BLaER1 (cell line): ENCODE results near the gene ZRANB1.
"Not testable (repeated sequence)": the region's sequence is repeated elsewhere in the genome, so short reads cannot be mapped to it uniquely, and the experiment has no call there.

ENCODE experiments used
- H3K27ac ChIP-seq: shearing (Covaris generic); formaldehyde crosslinking; 2 replicates; pipeline ENCODE4 v1.8.1; 2022
- H3K27me3 ChIP-seq: shearing (Covaris generic); formaldehyde crosslinking; 2 replicates; pipeline ENCODE4 v1.8.1; 2022
- H3K36me3 ChIP-seq: shearing (Covaris generic); formaldehyde crosslinking; 2 replicates; pipeline ENCODE4 v1.8.1; 2022
- H3K4me1 ChIP-seq: shearing (Covaris generic); formaldehyde crosslinking; 2 replicates; pipeline ENCODE4 v1.8.1; 2022
- H3K4me2 ChIP-seq: shearing (Covaris generic); formaldehyde crosslinking; 2 replicates; pipeline ENCODE4 v1.8.1; 2022
- H3K4me3 ChIP-seq: shearing (Covaris generic); formaldehyde crosslinking; 2 replicates; pipeline ENCODE4 v1.8.1; 2022
- H3K9ac ChIP-seq: shearing (Covaris generic); formaldehyde crosslinking; 2 replicates; pipeline ENCODE4 v1.8.1; 2022
- H3K9me3 ChIP-seq: shearing (Covaris generic); formaldehyde crosslinking; 2 replicates; pipeline ENCODE4 v1.8.1; 2022
- H4K20me1 ChIP-seq: shearing (Covaris generic); formaldehyde crosslinking; 2 replicates; pipeline ENCODE4 v1.8.1; 2022
- Cebpa-rat ChIP-seq: shearing (Covaris generic); IDR thresholded peaks from 2 replicates; pipeline ENCODE4 v1.8.1; 2022

The ZRANB1 gene

GRCh38 chr10:124911124-124912067, 30.5 kb upstream of the ZRANB1 start:
- no peaks in the 10 kb centered on the region for H3K36me3 ChIP-seq
- no peak for TF ChIP-seq Cebpa-rat
- H3K27me3 ChIP-seq: no peaks in the 10 kb centered on the region
- no peak overlapping the region for H3K9ac ChIP-seq
- H3K4me3 ChIP-seq: no peak overlapping the region
- no peaks in the 10 kb centered on the region for H3K9me3 ChIP-seq
- H4K20me1 ChIP-seq: no peaks in the 10 kb centered on the region
- H3K27ac ChIP-seq: no peak overlapping the region
- H3K4me2 ChIP-seq: no peak overlapping the region
- H3K4me1 ChIP-seq: peaks cover 21% of the 10 kb centered on the region

GRCh38 chr10:124912101-124912886, 29.6 kb upstream of the ZRANB1 start:
- Histone ChIP-seq H3K36me3 (no peaks in the 10 kb centered on the region), H4K20me1 (peaks cover 4% of the 10 kb centered on the region), H3K4me3 (no peak overlapping the region), H3K27me3 (no peaks in the 10 kb centered on the region), H3K4me1 (peaks cover 21% of the 10 kb centered on the region), H3K9ac (no peak overlapping the region), H3K4me2 (no peak overlapping the region), H3K27ac (no peak overlapping the region), H3K9me3 (no peaks in the 10 kb centered on the region)
- TF ChIP-seq Cebpa-rat: no peak

DNA sequence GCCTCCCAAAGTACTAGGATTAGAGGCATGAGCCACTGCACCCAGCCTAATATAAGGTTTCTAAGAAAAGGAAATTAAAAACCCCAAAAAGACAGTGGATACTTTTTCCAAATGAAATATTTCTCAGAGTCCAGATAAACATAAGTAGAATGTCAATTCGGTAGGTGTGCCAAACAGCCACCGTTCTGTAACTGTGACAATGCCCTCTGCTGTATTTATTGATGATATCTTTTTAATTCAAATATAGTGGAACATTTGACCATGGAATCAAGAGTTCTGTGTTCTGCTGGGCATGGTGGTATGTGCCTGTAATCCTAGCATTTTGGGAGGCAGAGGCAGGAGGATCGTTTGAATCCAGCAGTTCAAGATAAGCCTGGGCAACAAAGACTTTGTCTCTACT, 28.8 kb upstream of the ZRANB1 start:
- Histone ChIP-seq H3K4me1 (peaks cover 23% of the 10 kb centered on the region), H3K4me2 (no peak overlapping the region), H3K9ac (no peak overlapping the region), H3K36me3 (no peaks in the 10 kb centered on the region), H4K20me1 (peaks cover 13% of the 10 kb centered on the region), H3K27ac (no peak overlapping the region), H3K4me3 (no peak overlapping the region), H3K27me3 (no peaks in the 10 kb centered on the region), H3K9me3 (no peaks in the 10 kb centered on the region)
- no peak for TF ChIP-seq Cebpa-rat

GRCh38 chr10:124914398-124914797, 27.5 kb upstream of the ZRANB1 start:
- H3K9me3 ChIP-seq, H3K36me3 ChIP-seq, H3K27me3 ChIP-seq, H3K9ac ChIP-seq, H3K27ac ChIP-seq, H3K4me2 ChIP-seq, H3K4me3 ChIP-seq: not testable (repeated sequence)
- H4K20me1 ChIP-seq: peaks cover 25% of the 10 kb centered on the region
- peaks cover 34% of the 10 kb centered on the region for H3K4me1 ChIP-seq

- Histone ChIP-seq H3K4me2 (peak overlapping the region; percentile 85), H3K4me1 (peaks cover 29% of the 10 kb centered on the region), H3K9me3 (no peaks in the 10 kb centered on the region), H3K4me3 (peak overlapping the region; percentile 98), H3K27ac (peak overlapping the region; percentile 96), H4K20me1 (peaks cover 42% of the 10 kb centered on the region), H3K36me3 (no peaks in the 10 kb centered on the region), H3K27me3 (no peaks in the 10 kb centered on the region), H3K9ac (peak overlapping the region; percentile 97)
- no peak for TF ChIP-seq Cebpa-rat
Observed at GRCh38 chr10:124916098-124916584, 25.8 kb upstream of the ZRANB1 start.

DNA sequence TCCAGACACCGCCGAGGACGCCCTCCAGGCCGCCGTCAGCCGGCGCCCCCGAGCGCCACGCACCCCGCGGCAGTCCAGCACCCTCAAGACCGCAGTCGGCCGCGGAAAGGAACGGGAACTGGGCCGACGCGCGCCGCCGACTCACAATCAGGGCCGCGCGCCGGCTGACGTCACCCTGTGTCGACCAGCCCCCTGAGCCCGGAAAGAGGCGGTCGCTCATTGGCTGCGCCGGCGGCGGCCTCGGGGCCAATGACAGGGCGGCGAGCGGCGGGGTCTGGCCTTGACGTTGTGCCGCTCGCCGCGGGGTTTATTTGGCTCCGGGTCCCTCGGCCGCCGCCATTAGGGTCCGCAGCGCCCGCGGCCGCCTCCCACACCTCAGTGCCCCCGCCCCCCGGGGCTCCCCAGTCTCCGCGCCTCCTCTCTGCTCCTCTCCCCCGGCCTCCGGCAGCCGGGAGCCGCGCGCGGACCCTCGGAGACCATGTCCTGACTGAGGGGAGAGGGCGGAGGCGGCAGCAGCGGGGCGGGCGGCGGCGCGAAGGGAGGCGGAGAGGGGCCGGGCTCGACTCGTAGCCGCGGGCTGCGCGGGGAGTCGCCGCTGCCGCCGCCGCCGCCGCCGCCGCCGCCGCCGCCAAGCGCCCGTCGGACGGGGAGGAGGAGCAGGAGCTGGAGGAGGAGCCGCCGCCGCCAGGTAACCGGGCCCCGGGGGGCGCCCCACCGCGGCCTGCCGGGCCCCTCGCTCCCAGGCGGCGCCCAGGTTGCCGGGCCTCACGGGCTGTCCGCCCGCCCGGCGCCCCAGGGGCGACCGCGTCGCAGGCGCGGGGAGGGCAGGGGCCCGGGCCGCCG, 25.1 kb upstream of the ZRANB1 start:
- H3K9ac ChIP-seq: peak overlapping the region; percentile 97
- H3K4me2 ChIP-seq: peak overlapping the region; percentile 93
- H3K36me3 ChIP-seq: no peaks in the 10 kb centered on the region; the same call in 1 of the 2 replicates
- peak overlapping the region; percentile 98 for H3K4me3 ChIP-seq
- H3K4me1 ChIP-seq: peaks cover 23% of the 10 kb centered on the region
- TF ChIP-seq Cebpa-rat: no peak
- peaks cover 49% of the 10 kb centered on the region for H4K20me1 ChIP-seq
- no peaks in the 10 kb centered on the region for H3K9me3 ChIP-seq
- H3K27me3 ChIP-seq: no peaks in the 10 kb centered on the region
- peak overlapping the region; percentile 96 for H3K27ac ChIP-seq

DNA sequence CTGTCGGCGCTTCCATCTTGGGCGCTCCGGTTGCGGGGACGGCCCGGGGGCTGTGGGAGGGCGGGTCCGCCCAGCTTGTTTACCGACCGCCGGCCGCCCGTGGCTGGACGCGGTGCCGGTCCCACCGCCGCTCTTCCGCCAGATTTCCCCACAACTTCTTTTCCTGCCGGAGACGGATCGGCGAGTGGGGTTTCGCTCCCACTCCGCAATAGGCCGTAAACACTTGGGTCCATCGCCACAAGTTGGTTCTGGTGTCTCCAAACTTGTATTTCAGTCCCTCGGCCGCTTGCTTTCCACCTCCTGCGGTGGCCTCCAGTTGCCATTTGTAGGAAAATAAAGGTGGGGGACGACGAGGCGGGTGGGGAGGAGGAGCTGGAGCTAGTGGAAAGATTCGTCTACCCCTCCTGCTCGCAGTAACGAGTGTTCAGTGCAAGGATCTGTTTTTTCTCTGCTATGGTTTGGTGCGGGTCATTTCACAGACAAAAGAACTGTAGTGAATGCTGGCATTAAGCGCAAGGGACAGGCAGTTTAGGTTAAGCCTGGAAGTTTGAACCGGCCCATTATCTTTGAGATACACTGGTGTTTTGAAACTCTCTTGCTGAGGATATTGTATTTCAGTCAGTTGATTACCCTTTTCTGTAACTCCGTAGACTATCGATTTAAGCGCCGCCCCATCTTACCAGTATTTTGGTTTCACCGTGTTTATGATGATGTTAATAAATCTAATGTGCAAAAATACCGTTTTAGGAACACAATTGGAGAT, 24.3 kb upstream of the ZRANB1 start:
- Histone ChIP-seq H3K4me3 (peak overlapping the region; percentile 98), H3K9ac (peak overlapping the region; percentile 97), H4K20me1 (peaks cover 56% of the 10 kb centered on the region), H3K4me2 (peak overlapping the region; percentile 93), H3K9me3 (no peaks in the 10 kb centered on the region), H3K27me3 (no peaks in the 10 kb centered on the region), H3K36me3 (peaks cover 4% of the 10 kb centered on the region), H3K4me1 (peaks cover 21% of the 10 kb centered on the region), H3K27ac (peak overlapping the region; percentile 96)
- TF ChIP-seq Cebpa-rat: no peak

- peaks cover 63% of the 10 kb centered on the region for H4K20me1 ChIP-seq
- H3K36me3 ChIP-seq: peaks cover 11% of the 10 kb centered on the region
- peak overlapping the region; percentile 98 for H3K4me3 ChIP-seq
- peak overlapping the region; percentile 93 for H3K4me2 ChIP-seq
- no peaks in the 10 kb centered on the region for H3K9me3 ChIP-seq
- peak overlapping the region; percentile 96 for H3K27ac ChIP-seq
- no peaks in the 10 kb centered on the region for H3K27me3 ChIP-seq
- no peak for TF ChIP-seq Cebpa-rat
- H3K4me1 ChIP-seq: peaks cover 21% of the 10 kb centered on the region
- peak overlapping the region; percentile 97 for H3K9ac ChIP-seq
Observed at GRCh38 chr10:124918191-124918830, 23.6 kb upstream of the ZRANB1 start.
